K562 (cell line): ENCODE results near the gene IFT122. TPM values are rescaled to one million over a fixed set of nuclear protein-coding genes. Genes with fewer than 3 reads are reported as not detected.
"Not testable (repeated sequence)": the region's sequence is repeated elsewhere in the genome, so short reads cannot be mapped to it uniquely, and the experiment has no call there.

Experiments
- ATAC-seq: fragments of 200-7000 bp; cut with Tn5 transposase; 3 replicates; pipeline ENCODE4 v1.9.1; 2020; ENCODE audit warnings: moderate library complexity
- BruUV-seq: library from RNA; stranded (reverse); fragments of 400-500 nt; replicated peaks from 2 replicates; lab custom pipeline; 2021; lab: Mats Ljungman, UMichigan
- CTCF ChIA-PET: fragments of 300-600 bp; formaldehyde crosslinking; extraction: SDS; loops from one replicate; lab custom pipeline; 2021; ENCODE audit warnings: low intra/inter-chr PET ratio; lab: Yijun Ruan, JAX
- POLR2A ChIA-PET: fragments of 300-600, 350-650 bp; sonication (Branson Sonifier 250); formaldehyde crosslinking; extraction: SDS; loops from one replicate; lab custom pipeline; 2021; ENCODE audit warnings: antibody characterized with exemption, inconsistent platforms; lab: Yijun Ruan, JAX
- DNase-seq, 4 experiments: peaks; one replicate each; pipeline versions ENCODE4 v3.0.0 to v3.0.0-alpha.2; 2011 to 2018; ENCODE audit warnings: low spot score in 3 of 4, mixed read lengths in 3 of 4; ENCODE audit errors: extremely low read depth in 1 of 4
- FAIRE-seq: peaks from 2 replicates; lab custom pipeline; 2011; peaks lifted over from hg19 to GRCh38; lab: Jason Lieb, UNC
- H2AFZ ChIP-seq: 2 replicates; pipeline ENCODE4 v1.6.0; 2011; ENCODE audit warnings: low read depth, low read length, control low read depth, inconsistent platforms
- H3K27ac ChIP-seq: fragments of 200-600 bp; 3 replicates; pipeline ENCODE4 v1.8.0; 2011; ENCODE audit warnings: low read depth, mild to moderate bottlenecking, control low read depth, inconsistent platforms, low read length, moderate library complexity, mixed read lengths; ENCODE audit errors: extremely low read depth
- H3K27me3 ChIP-seq, 2 experiments: fragments of 300-600 bp in 1 of 2; 2 replicates in 1 of 2; 3 replicates in 1 of 2; pipeline versions ENCODE4 v1.6.0 to v1.8.0; 2011; ENCODE audit warnings: inconsistent platforms in 2 of 2, low read length in 2 of 2, mild to moderate bottlenecking in 1 of 2, mixed read lengths in 1 of 2, moderate library complexity in 1 of 2; ENCODE audit not compliant: control insufficient read depth in 2 of 2, insufficient read depth in 2 of 2
- H3K36me3 ChIP-seq: fragments of 300-600 bp; 3 replicates; pipeline ENCODE4 v1.8.0; 2011; ENCODE audit warnings: mild to moderate bottlenecking, low read length, inconsistent platforms; ENCODE audit not compliant: control insufficient read depth, insufficient read depth
- H3K4me1 ChIP-seq, 2 experiments: fragments of 200-600 bp in 1 of 2; replicated peaks in 1 of 2; 2 replicates in 1 of 2; 3 replicates in 1 of 2; pipeline versions ENCODE4 v1.5.1 to v1.8.0; 2011; ENCODE audit warnings: inconsistent platforms in 2 of 2, low read length in 2 of 2, mild to moderate bottlenecking in 1 of 2, mixed read lengths in 1 of 2, moderate library complexity in 1 of 2; ENCODE audit not compliant: control insufficient read depth in 2 of 2, insufficient read depth in 2 of 2
- H3K4me2 ChIP-seq: 2 replicates; pipeline ENCODE4 v1.6.1; 2011; ENCODE audit warnings: low read length, control low read depth, inconsistent platforms, mixed read lengths; ENCODE audit not compliant: insufficient read depth
- H3K4me3 ChIP-seq: fragments of 200-600 bp; sonication (generic), shearing (Covaris generic); 2 replicates; pipeline ENCODE4 v1.5.1; 2016; ENCODE audit warnings: control low read depth, inconsistent platforms
- H3K79me2 ChIP-seq: fragments of 200-600 bp; 3 replicates; pipeline ENCODE4 v1.8.0; 2011; ENCODE audit warnings: low read length, inconsistent platforms; ENCODE audit not compliant: control insufficient read depth, insufficient read depth
- H3K9ac ChIP-seq, 2 experiments: 2 replicates each; pipeline versions ENCODE4 v1.6.0 to v1.6.1; 2011; ENCODE audit warnings: low read depth in 2 of 2, low read length in 2 of 2, control low read depth in 1 of 2, inconsistent platforms in 1 of 2, mild to moderate bottlenecking in 1 of 2, mixed read lengths in 1 of 2; ENCODE audit not compliant: insufficient read depth in 1 of 2
- H3K9me1 ChIP-seq: one replicate; pipeline ENCODE4 v1.6.0; 2011; ENCODE audit warnings: inconsistent platforms, mild to moderate bottlenecking, low read length, moderate library complexity; ENCODE audit not compliant: control insufficient read depth, insufficient read depth
- H3K9me3 ChIP-seq: replicated peaks from 2 replicates; pipeline ENCODE4 v1.5.1; 2011; ENCODE audit warnings: low read depth, low read length, inconsistent platforms; ENCODE audit not compliant: control insufficient read depth, insufficient read depth
- H4K20me1 ChIP-seq: replicated peaks from 2 replicates; pipeline ENCODE4 v1.6.1; 2011; ENCODE audit warnings: low read length, inconsistent platforms, mixed read lengths; ENCODE audit not compliant: control insufficient read depth, insufficient read depth
- BRCA1 ChIP-seq, 2 experiments: fragments of 450-650 bp in 1 of 2; sonication (generic) in 1 of 2; formaldehyde crosslinking in 1 of 2; IDR thresholded peaks; 2 replicates each; pipeline versions ENCODE4 v1.5.0 to v1.6.1; 2017 to 2020; ENCODE audit warnings: mild to moderate bottlenecking in 1 of 2, missing genetic modification reagents in 1 of 2
- HCFC1 ChIP-seq: IDR thresholded peaks from 2 replicates; pipeline ENCODE4 v1.6.1; 2012; ENCODE audit warnings: low read depth, low read length, improper control_type of control experiment
- KDM5B ChIP-seq: fragments of 200-600 bp; sonication (generic); IDR thresholded peaks from 2 replicates; pipeline ENCODE4 v1.6.1; 2012; ENCODE audit warnings: low read depth, mild to moderate bottlenecking, moderate library complexity, low read length, control low read depth, inconsistent platforms; ENCODE audit not compliant: insufficient replicate concordance
- MAFF ChIP-seq: IDR thresholded peaks from 2 replicates; pipeline ENCODE4 v1.6.1; 2012; ENCODE audit warnings: low read length, improper control_type of control experiment
- WGBS: fragments of 100-300 bp; shearing (Covaris generic); methylation state at CpG from one replicate; pipeline ENCODE4 v1.1.6; 2016; ENCODE audit warnings: low coverage, mixed read lengths; ENCODE audit not compliant: insufficient coverage; ENCODE audit errors: missing lambda C conversion rate; 5-methylcytosine and 5-hydroxymethylcytosine counted together
- in situ Hi-C: fragments of 300-500 bp; cut with MboI; formaldehyde crosslinking; loops from 4 replicates; pipeline ENCODE4 v1.15.0; 2018; ENCODE audit warnings: inconsistent platforms, mixed read lengths
- intact Hi-C: fragments of 100-400 bp; cut with micrococcal nuclease; formaldehyde crosslinking; loops from 2 replicates; pipeline ENCODE4 v1.14.2; 2022
- polyA plus RNA-seq, 8 experiments: library from polyadenylated mRNA; depleted of rRNA in 4 of 8; stranded (reverse) in 5 of 8; unstranded in 3 of 8; fragments of >200 nt; fragmentation: Nextera tagmentation in 2 of 8; fragmentation: Illumina TruSeq in 1 of 8; extraction: Ambion mirVana in 2 of 8; extraction: Trizol in 1 of 8; gene quantifications; 2 replicates each; pipeline versions ENCODE4 v1.2.1 to v1.2.3, GENCODE V29; 2011 to 2014; ENCODE audit warnings: inconsistent platforms in 1 of 8, missing spikeins in 1 of 8
- total RNA-seq, 7 experiments: library from RNA; depleted of rRNA in 6 of 7; stranded (reverse); fragments of >200 nt in 6 of 7; fragmentation: Illumina TruSeq in 2 of 7; extraction: Trizol in 2 of 7; gene quantifications; 2 replicates each; pipeline versions ENCODE4 v1.2.1 to v1.2.3, GENCODE V29; 2011 to 2021; ENCODE audit warnings: low replicate concordance in 1 of 7

Gene IFT122
- total and polyA plus RNA-seq, 9 of the 15 experiments (the other 6 are each of a cell fraction or from before 2014, with no cell fraction given): 2.4 to 11.5 (median 7.7) TPM

- peaks cover 9% of the 10 kb centered on the region; the same call in 2 of the 3 replicates for H3K36me3 ChIP-seq
- H3K4me3 ChIP-seq: no peak overlapping the region
- peaks cover 2 to 6% of the 10 kb centered on the region in 2 experiments; a peak in 3 of 5 replicates for H3K4me1 ChIP-seq
- CTCF ChIA-PET: no interaction called here
- intact Hi-C loops (loop anchor here (5.0 to 10.0 kb wide), 2 partner anchors 134 to 442 kb away; no protein-coding TSS in a partner anchor), in situ Hi-C loops (loop anchor here (10.0 kb wide), 1 partner anchor 442 kb away; no protein-coding TSS in a partner anchor)
- H3K9me3 ChIP-seq: no peaks in the 10 kb centered on the region
- TF ChIP-seq MAFF (no peak), KDM5B (no peak), BRCA1 (IDR thresholded peaks at IDR 0.05) (no peak), BRCA1 (CRISPR knock-in tag; IDR thresholded peaks at IDR 0.05) (no peak), HCFC1 (no peak)
- no peaks in the 10 kb centered on the region for H3K27me3 ChIP-seq
- H3K27ac ChIP-seq: no peak overlapping the region
- POLR2A ChIA-PET: interaction anchor here (1.1 kb wide), 1 partner anchor 29 kb away, joined by 3 read pairs; no protein-coding TSS in a partner anchor
- H4K20me1 ChIP-seq: no peaks in the 10 kb centered on the region
- WGBS: 65% methylated on average over 4 of the region's 4 CpGs
- BruUV-seq: no TSS peak
- no peak overlapping the region for H3K4me2 ChIP-seq
- no peak for FAIRE-seq
- no peak for ATAC-seq
- no peak overlapping the region for H3K9ac ChIP-seq
- no peaks in the 10 kb centered on the region for H3K9me1 ChIP-seq
- no peaks in the 10 kb centered on the region for H3K79me2 ChIP-seq
- DNase-seq: no peak
- H2AFZ ChIP-seq: no peak overlapping the region
Observed at GRCh38 chr3:129493206-129493605, 53.2 kb downstream of the IFT122 start.

- ATAC-seq, POLR2A ChIA-PET, H3K9me1 ChIP-seq, H3K36me3 ChIP-seq, DNase-seq, H3K79me2 ChIP-seq, H3K9me3 ChIP-seq, BruUV-seq, H4K20me1 ChIP-seq, H3K27ac ChIP-seq, CTCF ChIA-PET, H3K4me2 ChIP-seq, H3K4me3 ChIP-seq, H3K27me3 ChIP-seq, H2AFZ ChIP-seq, H3K9ac ChIP-seq, H3K4me1 ChIP-seq, FAIRE-seq: not testable (repeated sequence)
- intact Hi-C loops (loop anchor here (5.0 to 10.0 kb wide), 2 partner anchors 133 to 440 kb away; no protein-coding TSS in a partner anchor), in situ Hi-C loops (loop anchor here (10.0 kb wide), 1 partner anchor 440 kb away; no protein-coding TSS in a partner anchor)
- WGBS: 37% methylated on average over 3 of the region's 5 CpGs
Observed at GRCh38 chr3:129494499-129494898, 54.5 kb downstream of the IFT122 start.

- in situ Hi-C loops: loop anchor here (10.0 kb wide), 1 partner anchor 440 kb away; no protein-coding TSS in a partner anchor
- FAIRE-seq, H3K27me3 ChIP-seq, H3K4me3 ChIP-seq, DNase-seq, BruUV-seq, H3K9ac ChIP-seq, H3K4me1 ChIP-seq, POLR2A ChIA-PET, H3K36me3 ChIP-seq, H3K9me1 ChIP-seq, ATAC-seq, H3K9me3 ChIP-seq, H3K4me2 ChIP-seq, CTCF ChIA-PET, H2AFZ ChIP-seq, H3K27ac ChIP-seq, H4K20me1 ChIP-seq, H3K79me2 ChIP-seq: not testable (repeated sequence)
- 70% methylated on average over 8 of the region's 10 CpGs for WGBS
- intact Hi-C loops: loop anchor here (10.0 kb wide), 1 partner anchor 440 kb away; no protein-coding TSS in a partner anchor
Observed at GRCh38 chr3:129495006-129495639, 55.1 kb downstream of the IFT122 start.
